H9 (cell line): ENCODE results near the gene RBM12. TPM values are rescaled to one million over a fixed set of nuclear protein-coding genes. Genes with fewer than 3 reads are reported as not detected.

Source experiments
- DNase-seq: peaks from one replicate; pipeline ENCODE4 v3.0.0-alpha.2; 2017
- H2AFZ ChIP-seq: one replicate; pipeline ENCODE4 v1.6.1; 2013; ENCODE audit warnings: mild to moderate bottlenecking, low read length, control low read depth, moderate library complexity
- H2AK5ac ChIP-seq: 2 replicates; pipeline ENCODE4 v1.6.1; 2013; ENCODE audit warnings: low read length, control low read depth, mixed read lengths; ENCODE audit not compliant: insufficient read length
- H2BK120ac ChIP-seq: one replicate; pipeline ENCODE4 v1.6.1; 2013; ENCODE audit warnings: low read depth, mild to moderate bottlenecking, low read length, control low read depth, inconsistent platforms; ENCODE audit not compliant: poor library complexity, severe bottlenecking
- H2BK12ac ChIP-seq: 2 replicates; pipeline ENCODE4 v1.6.1; 2013; ENCODE audit warnings: low read length, control low read depth, mixed read lengths, low read depth; ENCODE audit not compliant: insufficient read length
- H2BK15ac ChIP-seq: 2 replicates; pipeline ENCODE4 v1.6.1; 2013; ENCODE audit warnings: low read depth, low read length, control low read depth
- H2BK20ac ChIP-seq: one replicate; pipeline ENCODE4 v1.6.1; 2013; ENCODE audit warnings: low read depth, mild to moderate bottlenecking, low read length, control low read depth, inconsistent platforms; ENCODE audit not compliant: poor library complexity, severe bottlenecking
- H2BK5ac ChIP-seq: 2 replicates; pipeline ENCODE4 v1.6.1; 2013; ENCODE audit warnings: low read length, control low read depth, mixed read lengths; ENCODE audit not compliant: insufficient read length
- H3K14ac ChIP-seq: 2 replicates; pipeline ENCODE4 v1.6.1; 2013; ENCODE audit warnings: low read length, control low read depth; ENCODE audit not compliant: insufficient read depth
- H3K18ac ChIP-seq: 2 replicates; pipeline ENCODE4 v1.6.1; 2013; ENCODE audit warnings: low read depth, mild to moderate bottlenecking, mixed read lengths, low read length, control low read depth; ENCODE audit not compliant: insufficient read length
- H3K23ac ChIP-seq: 2 replicates; pipeline ENCODE4 v1.6.1; 2013; ENCODE audit warnings: low read length, control low read depth, mixed read lengths, low read depth; ENCODE audit not compliant: insufficient read length
- H3K23me2 ChIP-seq: 2 replicates; pipeline ENCODE4 v1.6.1; 2013; ENCODE audit warnings: low read depth, mild to moderate bottlenecking, mixed read lengths, low read length, control low read depth; ENCODE audit not compliant: insufficient read length, poor library complexity, severe bottlenecking
- H3K27ac ChIP-seq: 2 replicates; pipeline ENCODE4 v1.5.1; 2013; ENCODE audit warnings: low read length, control low read depth, mixed read lengths, low read depth; ENCODE audit not compliant: insufficient read length
- H3K27me3 ChIP-seq: 2 replicates; pipeline ENCODE4 v1.6.1; 2013; ENCODE audit warnings: low read length, control low read depth, inconsistent platforms; ENCODE audit not compliant: insufficient read depth
- H3K4ac ChIP-seq: 2 replicates; pipeline ENCODE4 v1.6.1; 2013; ENCODE audit warnings: low read depth, mild to moderate bottlenecking, control low read depth, inconsistent platforms, low read length, moderate library complexity
- H3K4me1 ChIP-seq: 2 replicates; pipeline ENCODE4 v1.6.1; 2013; ENCODE audit warnings: low read length, control low read depth, inconsistent platforms; ENCODE audit not compliant: insufficient read depth
- H3K4me2 ChIP-seq: 2 replicates; pipeline ENCODE4 v1.6.1; 2013; ENCODE audit warnings: low read length, control low read depth, mixed read lengths; ENCODE audit not compliant: insufficient read length, insufficient read depth
- H3K56ac ChIP-seq: 2 replicates; pipeline ENCODE4 v1.6.1; 2013; ENCODE audit warnings: low read depth, mild to moderate bottlenecking, mixed read lengths, low read length, control low read depth; ENCODE audit not compliant: insufficient read length
- H3K79me1 ChIP-seq: 2 replicates; pipeline ENCODE4 v1.6.1; 2013; ENCODE audit warnings: low read depth, mild to moderate bottlenecking, moderate library complexity, low read length, control low read depth, inconsistent platforms; ENCODE audit not compliant: insufficient read depth, poor library complexity, severe bottlenecking
- H3K79me2 ChIP-seq: 2 replicates; pipeline ENCODE4 v1.6.1; 2013; ENCODE audit warnings: low read length, control low read depth, inconsistent platforms; ENCODE audit not compliant: insufficient read depth
- H3K9ac ChIP-seq: 2 replicates; pipeline ENCODE4 v1.6.1; 2013; ENCODE audit warnings: low read length, control low read depth, mixed read lengths; ENCODE audit not compliant: insufficient read length; ENCODE audit errors: extremely low read depth
- H3K9me3 ChIP-seq: one replicate; pipeline ENCODE4 v1.6.1; 2013; ENCODE audit warnings: low read depth, low read length, inconsistent platforms; ENCODE audit not compliant: control insufficient read depth
- H3T11ph ChIP-seq: one replicate; pipeline ENCODE4 v1.6.1; 2013; ENCODE audit warnings: mild to moderate bottlenecking, low read length, control low read depth, inconsistent platforms
- H4K20me1 ChIP-seq: one replicate; pipeline ENCODE4 v1.6.1; 2013; ENCODE audit not compliant: control insufficient read depth, insufficient read length, insufficient read depth
- H4K5ac ChIP-seq: 2 replicates; pipeline ENCODE4 v1.6.1; 2013; ENCODE audit warnings: low read depth, mild to moderate bottlenecking, mixed read lengths, low read length, control low read depth; ENCODE audit not compliant: insufficient read length
- H4K8ac ChIP-seq: replicated peaks from 2 replicates; pipeline ENCODE4 v1.6.1; 2013; ENCODE audit warnings: low read length, control low read depth, mixed read lengths, low read depth; ENCODE audit not compliant: insufficient read length
- H4K91ac ChIP-seq: 2 replicates; pipeline ENCODE4 v1.6.1; 2013; ENCODE audit warnings: low read depth, mild to moderate bottlenecking, moderate library complexity, mixed read lengths, low read length, control low read depth; ENCODE audit not compliant: insufficient read length
- H3K27ac Mint-ChIP-seq, 3 experiments: 2 replicates in 2 of 3; 3 replicates in 1 of 3; pipeline ENCODE4 v1.8.0; 2020 to 2021; ENCODE audit warnings: mixed read lengths in 3 of 3, mild to moderate bottlenecking in 1 of 3, moderate library complexity in 1 of 3
- H3K27me3 Mint-ChIP-seq: 2 replicates; pipeline ENCODE4 v1.8.0; 2021; ENCODE audit warnings: low read depth, mild to moderate bottlenecking, moderate library complexity, mixed read lengths
- H3K36me3 Mint-ChIP-seq, 3 experiments: 2 replicates in 2 of 3; 3 replicates in 1 of 3; pipeline ENCODE4 v1.8.0; 2020 to 2021; ENCODE audit warnings: low read depth in 3 of 3, mixed read lengths in 3 of 3; ENCODE audit not compliant: insufficient read depth in 1 of 3
- H3K4me1 Mint-ChIP-seq, 2 experiments: 2 replicates each; pipeline ENCODE4 v1.8.0; 2020; ENCODE audit warnings: mixed read lengths in 2 of 2
- H3K4me3 Mint-ChIP-seq, 2 experiments: 2 replicates in 1 of 2; 3 replicates in 1 of 2; pipeline ENCODE4 v1.8.0; 2020 to 2021; ENCODE audit warnings: mild to moderate bottlenecking in 2 of 2, mixed read lengths in 2 of 2, moderate library complexity in 1 of 2
- H3K9me3 Mint-ChIP-seq, 2 experiments: 2 replicates in 1 of 2; 3 replicates in 1 of 2; pipeline ENCODE4 v1.8.0; 2020; ENCODE audit warnings: mild to moderate bottlenecking in 2 of 2, mixed read lengths in 2 of 2, moderate library complexity in 1 of 2
- CTCF ChIP-seq: fragments of 200-600 bp; sonication (generic); conservative IDR thresholded peaks from 3 replicates; pipeline ENCODE4 v1.8.0; 2021; ENCODE audit warnings: antibody characterized with exemption, mild to moderate bottlenecking
- WGBS: extraction: QIAGEN DNeasy Blood & Tissue Kit; methylation state at CpG from one replicate; pipeline ENCODE4 v1.1.7; 2013; ENCODE audit warnings: missing lambda C conversion rate, low lambda C conversion rate, mixed read lengths; ENCODE audit not compliant: insufficient read length; ENCODE audit errors: extremely low coverage; 5-methylcytosine and 5-hydroxymethylcytosine counted together
- total RNA-seq: library from RNA; stranded (reverse); gene quantifications from 2 replicates; pipeline ENCODE4 v1.2.1, GENCODE V29; 2021

RBM12 gene
- total RNA-seq, 1 experiment from 2014 or later, result 260 TPM

- Mint-ChIP-seq H3K9me3 (no peaks in the 10 kb centered on the region), H3K27ac (peak overlapping the region in 1 of 3 experiments; percentile 87; a peak in 2 of 7 replicates), H3K4me3 (no peak overlapping the region), H3K4me1 (peaks cover 3 to 7% of the 10 kb centered on the region in 2 experiments), H3K27me3 (no peaks in the 10 kb centered on the region), H3K36me3 (peaks cover 50 to 90% (median 88%) of the 10 kb centered on the region in 3 experiments)
- H4K5ac ChIP-seq, result no peak overlapping the region
- H4K20me1 ChIP-seq, result no peaks in the 10 kb centered on the region
- H2AK5ac ChIP-seq, result no peak overlapping the region
- H4K8ac ChIP-seq, result no peak overlapping the region
- H2BK20ac ChIP-seq, result no peak overlapping the region
- no peak overlapping the region for H3K4me2 ChIP-seq
- H3K27me3 ChIP-seq, result no peaks in the 10 kb centered on the region
- no peak overlapping the region for H3K18ac ChIP-seq
- H2BK12ac ChIP-seq, result no peak overlapping the region
- no peak overlapping the region for H2BK15ac ChIP-seq
- H4K91ac ChIP-seq, result no peak overlapping the region
- H3K23ac ChIP-seq, result no peak overlapping the region
- H3K14ac ChIP-seq, result no peak overlapping the region
- no peaks in the 10 kb centered on the region for H3K23me2 ChIP-seq
- no peak overlapping the region for H2AFZ ChIP-seq
- no peak overlapping the region for H3K27ac ChIP-seq
- H3K56ac ChIP-seq, result no peak overlapping the region
- peaks cover 2% of the 10 kb centered on the region for H3K79me1 ChIP-seq
- H3K9me3 ChIP-seq, result no peaks in the 10 kb centered on the region
- H3K4me1 ChIP-seq, result no peaks in the 10 kb centered on the region
- WGBS, result no CpG with 5 or more reads among the region's 6 CpGs
- no peak overlapping the region for H2BK5ac ChIP-seq
- no peak overlapping the region for H3K9ac ChIP-seq
- H3T11ph ChIP-seq, result no peak overlapping the region
- TF ChIP-seq CTCF, result no peak
- H3K4ac ChIP-seq, result no peak overlapping the region
- H3K79me2 ChIP-seq, result no peaks in the 10 kb centered on the region
- no peak for DNase-seq
- no peak overlapping the region for H2BK120ac ChIP-seq
Measured at GRCh38 chr20:35710884-35711587, 46.3 kb upstream of the RBM12 start.
